OCI-LY7 (cell line): Measurements from ENCODE around the gene DGLUCY. TPM values are rescaled to one million over a fixed set of nuclear protein-coding genes. Genes with fewer than 3 reads are reported as not detected.
"Not testable (repeated sequence)": the region's sequence is repeated elsewhere in the genome, so short reads cannot be mapped to it uniquely, and the experiment has no call there.

ENCODE experiments used
- BruUV-seq: library from RNA; stranded (reverse); fragments of 400-500 nt; replicated peaks from 2 replicates; lab custom pipeline; 2021; lab: Mats Ljungman, UMichigan
- CTCF ChIA-PET: fragments of 300-600 bp; sonication (Branson Sonifier 250); formaldehyde crosslinking; loops from one replicate; lab custom pipeline; 2022; ENCODE audit warnings: antibody characterized with exemption; ENCODE audit not compliant: unreplicated experiment; lab: Charles Lee
- POLR2A ChIA-PET: fragments of 300-600 bp; sonication (Branson Sonifier 250); formaldehyde crosslinking; loops from one replicate; lab custom pipeline; 2022; ENCODE audit warnings: antibody characterized with exemption; lab: Charles Lee
- DNase-seq: peaks from one replicate; pipeline ENCODE4 v3.0.0-alpha.2; 2015; ENCODE audit warnings: low spot score
- H2AFZ ChIP-seq: fragments of 200-600 bp; sonication (generic), shearing (Covaris generic); 2 replicates; pipeline ENCODE4 v1.6.1; 2014; ENCODE audit warnings: mild to moderate bottlenecking, antibody characterized with exemption, low read length, moderate library complexity
- H3K27ac ChIP-seq: fragments of 200-600 bp; sonication (generic); 2 replicates; pipeline ENCODE4 v1.5.1; 2014; ENCODE audit warnings: mixed run types, low read depth, mild to moderate bottlenecking, moderate library complexity, low read length, inconsistent platforms; ENCODE audit not compliant: poor library complexity, severe bottlenecking
- H3K36me3 ChIP-seq: fragments of 200-600 bp; sonication (generic); 2 replicates; pipeline ENCODE4 v1.6.1; 2014; ENCODE audit warnings: mild to moderate bottlenecking, antibody characterized with exemption, low read length, moderate library complexity, mixed read lengths; ENCODE audit not compliant: insufficient read depth
- H3K4me1 ChIP-seq: fragments of 200-600 bp; sonication (generic); 2 replicates; pipeline ENCODE4 v1.5.1; 2014; ENCODE audit warnings: mild to moderate bottlenecking, low read length; ENCODE audit not compliant: insufficient read depth, poor library complexity, severe bottlenecking
- H3K4me2 ChIP-seq: fragments of 200-600 bp; sonication (generic); 2 replicates; pipeline ENCODE4 v1.6.1; 2014; ENCODE audit warnings: mild to moderate bottlenecking, low read length
- H3K4me3 ChIP-seq: fragments of 200-600 bp; sonication (generic); 2 replicates; pipeline ENCODE4 v1.5.1; 2014; ENCODE audit warnings: mild to moderate bottlenecking, low read depth, low read length; ENCODE audit not compliant: poor library complexity, severe bottlenecking
- H3K79me2 ChIP-seq: fragments of 200-600 bp; sonication (generic); 2 replicates; pipeline ENCODE4 v1.6.1; 2016; ENCODE audit warnings: low read depth, mild to moderate bottlenecking, low read length, moderate library complexity, mixed read lengths; ENCODE audit not compliant: insufficient read depth
- H3K9me2 ChIP-seq: fragments of 200-600 bp; sonication (generic); 2 replicates; pipeline ENCODE4 v1.6.1; 2016; ENCODE audit warnings: mild to moderate bottlenecking, low read length, mixed read lengths; ENCODE audit not compliant: insufficient read depth
- H3K9me3 ChIP-seq: fragments of 200-600 bp; sonication (generic); 2 replicates; pipeline ENCODE4 v1.6.1; 2014; ENCODE audit warnings: mild to moderate bottlenecking, mixed run types, low read length, mixed read lengths
- H4K20me1 ChIP-seq: fragments of 200-600 bp; sonication (generic); 2 replicates; pipeline ENCODE4 v1.6.1; 2014; ENCODE audit warnings: mild to moderate bottlenecking, antibody characterized with exemption, low read length, moderate library complexity, mixed read lengths; ENCODE audit not compliant: insufficient read depth
- EZH2phosphoT487 ChIP-seq: fragments of 200-600 bp; sonication (generic); IDR thresholded peaks from 2 replicates; pipeline ENCODE4 v1.6.1; 2018; ENCODE audit warnings: low read depth, borderline replicate concordance, mild to moderate bottlenecking, mixed run types, antibody characterized with exemption, low read length, moderate library complexity, mixed read lengths
- intact Hi-C: fragments of 100-400 bp; cut with micrococcal nuclease; formaldehyde crosslinking; loops from one replicate; pipeline ENCODE4 v1.10.0; 2022; ENCODE audit not compliant: unreplicated experiment
- total RNA-seq, 2 experiments: library from RNA; depleted of rRNA in 1 of 2; stranded (reverse); fragments of >200 nt in 1 of 2; shearing (Covaris generic) in 1 of 2; gene quantifications; 2 replicates each; pipeline ENCODE4 v1.2.3, GENCODE V29; 2014 to 2022
- TF ChIP-seq, protein P1 (sequence below): fragments of 200-600 bp; sonication (generic); conservative IDR thresholded peaks from 2 replicates; pipeline ENCODE4 v1.5.1; 2014; ENCODE audit warnings: mild to moderate bottlenecking, antibody characterized with exemption, low read length, moderate library complexity, mixed read lengths

The DGLUCY gene
- total RNA-seq, 2 experiments from 2014 or later, result 37.6 to 56.8 TPM

DNA sequence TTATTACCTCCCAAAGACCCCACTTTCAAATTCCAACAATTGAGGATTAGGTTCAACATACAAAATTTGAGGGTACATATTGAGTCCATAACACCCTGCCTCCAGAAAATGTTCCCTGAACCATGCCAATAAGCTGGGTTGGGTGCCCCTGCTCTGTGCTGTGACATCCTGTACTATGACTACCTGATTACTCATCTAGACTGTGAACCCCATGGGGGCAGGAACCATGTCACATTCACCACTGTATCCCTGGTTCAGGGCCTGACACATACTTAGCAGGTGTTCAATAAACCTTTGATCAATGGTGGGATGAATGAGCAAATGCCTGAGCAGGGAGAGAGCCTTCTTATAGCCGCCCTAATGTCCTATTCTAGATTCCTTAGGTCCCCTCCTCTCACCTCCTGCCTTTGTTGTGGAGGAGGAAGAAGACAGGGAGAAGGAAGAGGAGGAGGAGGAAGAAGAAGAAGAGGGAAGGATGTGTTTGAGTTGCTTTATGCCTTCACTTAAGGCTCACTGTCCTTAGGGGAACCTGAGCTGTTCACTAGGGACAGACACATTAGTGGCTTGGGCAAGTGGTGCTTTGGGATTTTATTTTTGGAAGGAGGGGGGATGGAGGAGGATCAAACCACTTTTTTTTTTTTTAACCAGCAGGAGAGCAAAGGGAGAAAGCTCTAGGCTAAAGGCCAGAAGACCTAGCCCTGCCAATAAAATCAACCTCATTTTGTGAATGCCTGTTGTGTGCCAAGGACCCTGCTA lies 109.3 kb downstream of the DGLUCY start:
- Histone ChIP-seq H3K9me2 (no peaks in the 10 kb centered on the region), H3K27ac (no peak overlapping the region), H3K79me2 (no peaks in the 10 kb centered on the region), H4K20me1 (no peaks in the 10 kb centered on the region), H3K36me3 (no peaks in the 10 kb centered on the region), H2AFZ (no peak overlapping the region), H3K4me1 (peaks cover 10% of the 10 kb centered on the region), H3K9me3 (no peaks in the 10 kb centered on the region), H3K4me3 (no peak overlapping the region), H3K4me2 (no peak overlapping the region)
- intact Hi-C loops, result no loop called here
- ChIA-PET CTCF (no interaction called here), POLR2A (interaction anchor here (0.6 to 1.4 kb wide), 3 partner anchors 18 to 509 kb away, joined by 3 to 4 read pairs (median 3); no protein-coding TSS in a partner anchor)
- BruUV-seq, result no TSS peak
- no peak for TF ChIP-seq EZH2phosphoT487
- TF ChIP-seq, protein P1, sequence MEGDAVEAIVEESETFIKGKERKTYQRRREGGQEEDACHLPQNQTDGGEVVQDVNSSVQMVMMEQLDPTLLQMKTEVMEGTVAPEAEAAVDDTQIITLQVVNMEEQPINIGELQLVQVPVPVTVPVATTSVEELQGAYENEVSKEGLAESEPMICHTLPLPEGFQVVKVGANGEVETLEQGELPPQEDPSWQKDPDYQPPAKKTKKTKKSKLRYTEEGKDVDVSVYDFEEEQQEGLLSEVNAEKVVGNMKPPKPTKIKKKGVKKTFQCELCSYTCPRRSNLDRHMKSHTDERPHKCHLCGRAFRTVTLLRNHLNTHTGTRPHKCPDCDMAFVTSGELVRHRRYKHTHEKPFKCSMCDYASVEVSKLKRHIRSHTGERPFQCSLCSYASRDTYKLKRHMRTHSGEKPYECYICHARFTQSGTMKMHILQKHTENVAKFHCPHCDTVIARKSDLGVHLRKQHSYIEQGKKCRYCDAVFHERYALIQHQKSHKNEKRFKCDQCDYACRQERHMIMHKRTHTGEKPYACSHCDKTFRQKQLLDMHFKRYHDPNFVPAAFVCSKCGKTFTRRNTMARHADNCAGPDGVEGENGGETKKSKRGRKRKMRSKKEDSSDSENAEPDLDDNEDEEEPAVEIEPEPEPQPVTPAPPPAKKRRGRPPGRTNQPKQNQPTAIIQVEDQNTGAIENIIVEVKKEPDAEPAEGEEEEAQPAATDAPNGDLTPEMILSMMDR, result no peak
- DNase-seq, result no peak

DNA sequence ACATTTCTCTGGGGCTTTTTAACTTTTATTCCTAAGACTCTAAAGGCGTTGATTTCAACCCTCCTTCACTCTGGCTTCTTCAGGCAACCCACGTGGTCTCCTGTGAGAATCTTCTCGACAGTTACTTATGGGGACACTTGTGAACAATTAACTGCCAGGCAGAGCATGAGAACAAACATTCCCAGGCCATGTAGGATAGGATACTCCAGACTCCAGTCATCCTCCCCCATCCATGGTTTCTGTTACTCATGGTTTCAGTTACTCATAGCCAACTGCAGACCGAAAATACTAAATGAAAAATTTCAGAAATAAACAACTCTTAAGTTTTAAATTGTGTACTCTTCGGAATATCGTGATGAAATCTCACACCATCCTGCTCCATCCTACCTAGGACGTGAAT lies 111.2 kb downstream of the DGLUCY start:
- BruUV-seq, result no TSS peak
- no peak for DNase-seq
- H3K9me2 ChIP-seq, result no peaks in the 10 kb centered on the region
- intact Hi-C loops, result no loop called here
- H3K4me1 ChIP-seq, result peaks cover 29% of the 10 kb centered on the region
- no peak for TF ChIP-seq EZH2phosphoT487
- TF ChIP-seq, protein P1, result no peak
- no peak overlapping the region for H3K4me3 ChIP-seq
- H2AFZ ChIP-seq, result no peak overlapping the region
- no peaks in the 10 kb centered on the region for H3K79me2 ChIP-seq
- H4K20me1 ChIP-seq, result no peaks in the 10 kb centered on the region
- H3K36me3 ChIP-seq, result no peaks in the 10 kb centered on the region
- ChIA-PET CTCF (no interaction called here), POLR2A (no interaction called here)
- H3K27ac ChIP-seq, result no peak overlapping the region
- no peaks in the 10 kb centered on the region for H3K9me3 ChIP-seq
- H3K4me2 ChIP-seq, result no peak overlapping the region

DNA sequence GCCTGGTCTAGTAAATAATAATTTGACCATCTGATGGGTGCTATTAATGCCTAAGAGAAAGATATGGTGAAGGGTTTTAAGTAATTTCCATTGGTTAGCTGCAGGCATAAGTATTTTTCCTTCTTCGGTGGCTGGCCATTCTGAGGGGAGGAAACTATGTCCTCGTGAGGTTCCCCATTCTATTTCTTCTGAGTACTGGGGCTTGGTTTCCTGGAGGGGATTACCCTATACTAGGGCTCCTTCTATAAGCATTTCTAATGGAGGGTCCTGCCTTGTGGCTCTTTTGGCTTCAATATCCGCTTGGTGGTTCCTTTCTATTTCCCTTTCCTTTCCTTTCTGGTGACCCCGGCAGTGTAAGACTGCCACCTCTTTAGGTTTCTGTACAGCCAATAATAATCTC lies 112.5 kb downstream of the DGLUCY start:
- H4K20me1 ChIP-seq, H3K4me3 ChIP-seq, H2AFZ ChIP-seq, H3K9me2 ChIP-seq, H3K27ac ChIP-seq, H3K79me2 ChIP-seq, H3K4me2 ChIP-seq, intact Hi-C loops, CTCF ChIA-PET, BruUV-seq, H3K36me3 ChIP-seq, POLR2A ChIA-PET, DNase-seq: not testable (repeated sequence)
- Histone ChIP-seq H3K9me3 (peaks cover 10% of the 10 kb centered on the region), H3K4me1 (peaks cover 35% of the 10 kb centered on the region)
